CD4-positive, alpha-beta T cell treated with Interleukin-17A for 1 hour (primary cell): ENCODE data around the gene MDM2.
"Not testable (repeated sequence)": the region's sequence is repeated elsewhere in the genome, so short reads cannot be mapped to it uniquely, and the experiment has no call there.

Experiments used
- DNase-seq: peaks from one replicate; pipeline ENCODE4 v3.0.0-alpha.2; 2020

Gene MDM2

GRCh38 chr12:68786929-68787328 is 21.0 kb upstream of the MDM2 start:
- no peak for DNase-seq

GRCh38 chr12:68788554-68789143 is 19.3 kb upstream of the MDM2 start:
- no peak for DNase-seq

- no peak for DNase-seq
Measured at GRCh38 chr12:68789144-68789878, 18.7 kb upstream of the MDM2 start.

GRCh38 chr12:68790081-68790951 is 17.7 kb upstream of the MDM2 start:
- DNase-seq = no peak

GRCh38 chr12:68790952-68791234 is 17.1 kb upstream of the MDM2 start:
- DNase-seq = no peak

- no peak for DNase-seq
Measured at GRCh38 chr12:68791897-68792481, 16.0 kb upstream of the MDM2 start.

GRCh38 chr12:68792952-68793351 is 15.0 kb upstream of the MDM2 start:
- peak; percentile 73 for DNase-seq

GRCh38 chr12:68793436-68793835 is 14.5 kb upstream of the MDM2 start:
- DNase-seq = no peak

GRCh38 chr12:68793975-68794652 is 13.9 kb upstream of the MDM2 start:
- DNase-seq = no peak

GRCh38 chr12:68794653-68795251 is 13.2 kb upstream of the MDM2 start:
- no peak for DNase-seq

- no peak for DNase-seq
Measured at GRCh38 chr12:68796399-68796798, 11.6 kb upstream of the MDM2 start.

GRCh38 chr12:68798882-68799234 is 9.1 kb upstream of the MDM2 start:
- DNase-seq = no peak

GRCh38 chr12:68800294-68800693 is 7.7 kb upstream of the MDM2 start:
- DNase-seq = no peak

GRCh38 chr12:68801124-68801523 is 6.9 kb upstream of the MDM2 start:
- DNase-seq = not testable (repeated sequence)

- DNase-seq = not testable (repeated sequence)
Measured at GRCh38 chr12:68802372-68802745, 5.6 kb upstream of the MDM2 start.

GRCh38 chr12:68802911-68803651 is 4.9 kb upstream of the MDM2 start:
- not testable (repeated sequence) for DNase-seq

GRCh38 chr12:68803948-68804656 is 3.9 kb upstream of the MDM2 start:
- no peak for DNase-seq

- no peak for DNase-seq
Measured at GRCh38 chr12:68804657-68805591, 3.1 kb upstream of the MDM2 start.

- DNase-seq = no peak
Measured at GRCh38 chr12:68805592-68806120, 2.3 kb upstream of the MDM2 start.
